ENCODE data around the gene NAA40.

- TF ChIP-seq FOXM1 (IDR thresholded peaks at IDR 0.05; ENCODE audit: borderline replicate concordance) (no peak), FOXK2 (IDR thresholded peaks at IDR 0.05) (no peak), SUZ12 (IDR thresholded peaks at IDR 0.05) (no peak), SP1 (IDR thresholded peaks at IDR 0.05) (no peak), ARNT (IDR thresholded peaks at IDR 0.05) (no peak), BHLHE40 (IDR thresholded peaks at IDR 0.05; ENCODE audit: borderline replicate concordance) (no peak), ZNF384 (IDR thresholded peaks at IDR 0.05) (no peak), FOXA1 (IDR thresholded peaks at IDR 0.05) (no peak), L3MBTL2 (conservative IDR thresholded peaks at IDR 0.05) (no peak), LEF1 (IDR thresholded peaks at IDR 0.05; ENCODE audit: borderline replicate concordance) (no peak), CTBP1 (IDR thresholded peaks at IDR 0.05; ENCODE audit: borderline replicate concordance) (no peak)
Measured at GRCh38 chr11:63910675-63911074, 28.1 kb upstream of the NAA40 start.

All from HEK293T (cell line).